ENCODE data around the gene PRSS53.

Gene PRSS53

GRCh38 chr16:31133046-31133501 is 44.3 kb upstream of the PRSS53 start:
- Histone ChIP-seq H3K4me1 (ENCODE audit: insufficient read depth, low read length) (no peaks in the 10 kb centered on the region), H3K36me3 (ENCODE audit: insufficient read depth, low read length) (peaks cover 36% of the 10 kb centered on the region), H3K4me2 (ENCODE audit: insufficient read depth, low read length) (no peak overlapping the region), H4K20me1 (ENCODE audit: insufficient read depth, low read length) (no peaks in the 10 kb centered on the region), H3K27ac (ENCODE audit: low read length) (no peak overlapping the region), H3K79me2 (ENCODE audit: insufficient read depth, low read length) (no peaks in the 10 kb centered on the region), H3K27me3 (ENCODE audit: insufficient read depth, low read length, poor library complexity) (no peaks in the 10 kb centered on the region), H3K4me3 (ENCODE audit: low read depth in 1 of 2, low read length in 2 of 2) (no peak overlapping the region), H2AFZ (ENCODE audit: low read depth, low read length) (no peak overlapping the region), H3K9ac (ENCODE audit: low read depth, low read length) (no peak overlapping the region), H3K9me3 (ENCODE audit: insufficient read depth, low read length, severe bottlenecking) (no peaks in the 10 kb centered on the region)
- no peak for ATAC-seq (ENCODE audit: insufficient read depth, low read depth)
- TF ChIP-seq EZH2 (IDR thresholded peaks at IDR 0.05; ENCODE audit: borderline replicate concordance, low read depth, low read length, severe bottlenecking) = no peak
- TF ChIP-seq CTCF (IDR thresholded peaks at IDR 0.05; ENCODE audit: borderline replicate concordance, extremely low read depth, low read length, poor library complexity, severe bottlenecking) = no peak
- no peak for DNase-seq

- peaks cover 42% of the 10 kb centered on the region for H3K36me3 ChIP-seq (ENCODE audit: insufficient read depth, low read length)
- ATAC-seq (ENCODE audit: insufficient read depth, low read depth) (0 out of 3 replicates have a peak, but pooled peaks have one; percentile 18), DNase-seq (no peak)
- H3K9ac ChIP-seq (ENCODE audit: low read depth, low read length) = no peak overlapping the region
- no peak overlapping the region for H2AFZ ChIP-seq (ENCODE audit: low read depth, low read length)
- no peak for TF ChIP-seq CTCF (IDR thresholded peaks at IDR 0.05; ENCODE audit: borderline replicate concordance, extremely low read depth, low read length, poor library complexity, severe bottlenecking)
- no peak for TF ChIP-seq EZH2 (IDR thresholded peaks at IDR 0.05; ENCODE audit: borderline replicate concordance, low read depth, low read length, severe bottlenecking)
- H3K4me2 ChIP-seq (ENCODE audit: insufficient read depth, low read length) = no peak overlapping the region
- no peaks in the 10 kb centered on the region for H3K27me3 ChIP-seq (ENCODE audit: insufficient read depth, low read length, poor library complexity)
- H3K27ac ChIP-seq (ENCODE audit: low read length) = no peak overlapping the region
- no peaks in the 10 kb centered on the region for H4K20me1 ChIP-seq (ENCODE audit: insufficient read depth, low read length)
- H3K79me2 ChIP-seq (ENCODE audit: insufficient read depth, low read length) = no peaks in the 10 kb centered on the region
- H3K4me3 ChIP-seq (ENCODE audit: low read depth in 1 of 2, low read length in 2 of 2) = no peak overlapping the region
- H3K4me1 ChIP-seq (ENCODE audit: insufficient read depth, low read length) = no peaks in the 10 kb centered on the region
- no peaks in the 10 kb centered on the region for H3K9me3 ChIP-seq (ENCODE audit: insufficient read depth, low read length, severe bottlenecking)
Measured at GRCh38 chr16:31132303-31132979, 43.7 kb upstream of the PRSS53 start.

DNA sequence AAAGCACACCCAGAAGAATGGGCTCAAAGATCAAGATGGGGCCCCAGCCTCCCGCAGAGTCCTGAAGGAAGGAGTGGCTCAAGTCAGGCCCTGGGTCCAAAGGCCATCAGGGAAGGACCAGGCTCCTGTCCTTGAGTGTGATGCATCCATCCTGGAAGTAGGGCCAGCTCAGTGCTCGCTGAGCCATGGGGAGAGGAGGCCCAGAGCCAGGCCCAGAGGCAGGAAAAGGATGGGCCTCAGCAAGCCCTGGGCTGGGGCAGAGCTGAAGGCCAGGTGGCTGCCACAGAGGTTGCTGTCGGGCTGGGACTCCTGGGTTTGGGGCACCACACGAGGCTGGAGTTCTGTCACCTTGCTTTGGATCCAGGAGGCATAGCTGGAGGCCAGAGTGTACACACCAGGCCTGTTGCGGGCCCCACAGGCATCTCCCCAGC is 43.1 kb upstream of the PRSS53 start:
- ATAC-seq (ENCODE audit: insufficient read depth, low read depth) = no peak
- H3K9me3 ChIP-seq (ENCODE audit: insufficient read depth, low read length, severe bottlenecking) = no peaks in the 10 kb centered on the region
- no peak overlapping the region for H2AFZ ChIP-seq (ENCODE audit: low read depth, low read length)
- no peak overlapping the region for H3K9ac ChIP-seq (ENCODE audit: low read depth, low read length)
- H3K4me2 ChIP-seq (ENCODE audit: insufficient read depth, low read length) = no peak overlapping the region
- no peaks in the 10 kb centered on the region for H4K20me1 ChIP-seq (ENCODE audit: insufficient read depth, low read length)
- DNase-seq = no peak
- no peaks in the 10 kb centered on the region for H3K4me1 ChIP-seq (ENCODE audit: insufficient read depth, low read length)
- H3K79me2 ChIP-seq (ENCODE audit: insufficient read depth, low read length) = no peaks in the 10 kb centered on the region
- TF ChIP-seq CTCF (IDR thresholded peaks at IDR 0.05; ENCODE audit: borderline replicate concordance, extremely low read depth, low read length, poor library complexity, severe bottlenecking) (no peak), EZH2 (IDR thresholded peaks at IDR 0.05; ENCODE audit: borderline replicate concordance, low read depth, low read length, severe bottlenecking) (no peak)
- H3K27me3 ChIP-seq (ENCODE audit: insufficient read depth, low read length, poor library complexity) = no peaks in the 10 kb centered on the region
- H3K36me3 ChIP-seq (ENCODE audit: insufficient read depth, low read length) = peaks cover 48% of the 10 kb centered on the region
- H3K4me3 ChIP-seq (ENCODE audit: low read depth in 1 of 2, low read length in 2 of 2) = no peak overlapping the region
- H3K27ac ChIP-seq (ENCODE audit: low read length) = no peak overlapping the region
